Calu3 (cell line): ENCODE results near the gene FAM234A. TPM values are rescaled to one million over a fixed set of nuclear protein-coding genes. Genes with fewer than 3 reads are reported as not detected.

Experiments
- BruUV-seq: library from RNA; stranded (reverse); fragments of 400-500 nt; replicated peaks from 2 replicates; lab custom pipeline; 2021; lab: Mats Ljungman, UMichigan
- CTCF ChIA-PET: fragments of 300-600 bp; sonication (Branson Sonifier 250); formaldehyde crosslinking; loops from one replicate; lab custom pipeline; 2022; ENCODE audit warnings: antibody characterized with exemption; lab: Charles Lee
- DNase-seq: peaks from one replicate; pipeline ENCODE4 v3.0.0; 2022
- H3K27ac Mint-ChIP-seq: one replicate; pipeline ENCODE4 v1.8.0; 2022; ENCODE audit warnings: mixed read lengths; ENCODE audit not compliant: unreplicated experiment
- H3K27me3 Mint-ChIP-seq: one replicate; pipeline ENCODE4 v1.8.0; 2022; ENCODE audit warnings: mixed read lengths; ENCODE audit not compliant: unreplicated experiment
- H3K36me3 Mint-ChIP-seq: one replicate; pipeline ENCODE4 v1.8.0; 2022; ENCODE audit warnings: mild to moderate bottlenecking, moderate library complexity, mixed read lengths; ENCODE audit not compliant: insufficient read depth, unreplicated experiment
- H3K4me1 Mint-ChIP-seq: one replicate; pipeline ENCODE4 v1.8.0; 2022; ENCODE audit warnings: mild to moderate bottlenecking, low read depth, mixed read lengths; ENCODE audit not compliant: unreplicated experiment
- H3K4me3 Mint-ChIP-seq: one replicate; pipeline ENCODE4 v1.8.0; 2022; ENCODE audit warnings: mild to moderate bottlenecking, low read depth, moderate library complexity, mixed read lengths; ENCODE audit not compliant: unreplicated experiment
- H3K9me3 Mint-ChIP-seq: one replicate; pipeline ENCODE4 v1.8.0; 2022; ENCODE audit warnings: low read depth, mixed read lengths; ENCODE audit not compliant: unreplicated experiment
- CTCF ChIP-seq: fragments of 200-600 bp; IDR thresholded peaks from one replicate; pipeline ENCODE4 v1.8.0; 2022; ENCODE audit warnings: antibody characterized with exemption; ENCODE audit not compliant: unreplicated experiment
- intact Hi-C: fragments of 100-400 bp; cut with micrococcal nuclease; formaldehyde crosslinking; loops from one replicate; pipeline ENCODE4 v1.10.0; 2022; ENCODE audit not compliant: unreplicated experiment
- total RNA-seq: library from RNA; stranded (reverse); gene quantifications from 2 replicates; pipeline ENCODE4 v1.2.3, GENCODE V29; 2022

Gene FAM234A
- total RNA-seq, 1 experiment from 2014 or later, result 118 TPM

- TF ChIP-seq CTCF, result no peak
- peaks cover 6% of the 10 kb centered on the region for H3K36me3 Mint-ChIP-seq
- BruUV-seq, result no TSS peak
- intact Hi-C loops, result no loop called here
- peak overlapping the region; percentile 15 for H3K4me3 Mint-ChIP-seq
- H3K27ac Mint-ChIP-seq, result no peak overlapping the region
- H3K4me1 Mint-ChIP-seq, result peaks cover 12% of the 10 kb centered on the region
- H3K27me3 Mint-ChIP-seq, result peaks cover 31% of the 10 kb centered on the region
- CTCF ChIA-PET, result no interaction called here
- DNase-seq, result no peak
- H3K9me3 Mint-ChIP-seq, result no peaks in the 10 kb centered on the region
Measured at GRCh38 chr16:272633-273546, 38.3 kb downstream of the FAM234A start.

DNA sequence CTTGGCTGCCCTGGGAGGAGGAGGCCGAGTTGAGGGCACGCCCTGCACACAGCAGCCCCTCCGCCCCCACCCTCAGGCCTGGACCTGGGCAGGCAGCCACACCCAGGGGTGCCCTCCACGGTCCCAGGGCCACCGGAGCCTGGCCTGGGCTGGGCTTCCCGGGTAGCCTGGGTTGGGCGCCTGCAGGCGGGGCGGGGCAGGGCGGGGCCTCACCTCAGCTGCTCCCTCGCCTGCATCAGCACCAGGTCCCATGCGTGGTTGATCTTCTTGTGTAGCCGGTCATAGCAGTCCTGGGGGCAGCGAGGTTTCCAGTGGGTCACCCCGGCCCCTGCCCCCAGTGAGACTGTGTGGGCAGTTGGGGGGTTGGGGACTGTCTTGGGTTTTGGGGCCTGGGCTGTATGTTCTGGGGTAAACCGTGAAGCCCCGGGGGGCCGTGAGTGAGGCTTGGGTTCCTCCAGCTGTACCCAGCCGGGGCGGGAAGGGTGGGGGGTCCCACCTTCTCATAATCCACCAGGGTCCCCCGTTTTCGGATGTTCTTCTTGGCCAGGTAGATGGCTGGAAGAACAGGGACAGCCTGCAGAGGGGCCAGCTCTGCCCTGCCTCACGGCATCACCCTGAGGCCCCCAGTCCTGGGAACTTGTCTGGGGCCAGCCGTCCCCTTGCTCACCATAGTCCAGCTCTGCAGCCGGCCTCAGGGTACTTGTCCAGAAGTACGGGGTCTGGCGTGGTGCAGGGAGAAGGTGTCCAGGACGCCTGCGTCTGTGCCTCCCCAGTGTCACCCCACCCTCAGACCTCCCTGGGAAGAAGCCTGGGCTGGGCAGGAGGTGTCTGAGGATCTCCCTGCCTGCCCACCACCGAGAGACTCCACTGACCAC lies 39.2 kb downstream of the FAM234A start:
- intact Hi-C loops, result no loop called here
- Mint-ChIP-seq H3K4me1 (peaks cover 3% of the 10 kb centered on the region), H3K27ac (no peak overlapping the region), H3K27me3 (peaks cover 31% of the 10 kb centered on the region), H3K36me3 (no peaks in the 10 kb centered on the region), H3K9me3 (no peaks in the 10 kb centered on the region), H3K4me3 (no peak overlapping the region)
- TF ChIP-seq CTCF, result no peak
- peak; percentile 59 for DNase-seq
- no TSS peak for BruUV-seq
- CTCF ChIA-PET, result no interaction called here

DNA sequence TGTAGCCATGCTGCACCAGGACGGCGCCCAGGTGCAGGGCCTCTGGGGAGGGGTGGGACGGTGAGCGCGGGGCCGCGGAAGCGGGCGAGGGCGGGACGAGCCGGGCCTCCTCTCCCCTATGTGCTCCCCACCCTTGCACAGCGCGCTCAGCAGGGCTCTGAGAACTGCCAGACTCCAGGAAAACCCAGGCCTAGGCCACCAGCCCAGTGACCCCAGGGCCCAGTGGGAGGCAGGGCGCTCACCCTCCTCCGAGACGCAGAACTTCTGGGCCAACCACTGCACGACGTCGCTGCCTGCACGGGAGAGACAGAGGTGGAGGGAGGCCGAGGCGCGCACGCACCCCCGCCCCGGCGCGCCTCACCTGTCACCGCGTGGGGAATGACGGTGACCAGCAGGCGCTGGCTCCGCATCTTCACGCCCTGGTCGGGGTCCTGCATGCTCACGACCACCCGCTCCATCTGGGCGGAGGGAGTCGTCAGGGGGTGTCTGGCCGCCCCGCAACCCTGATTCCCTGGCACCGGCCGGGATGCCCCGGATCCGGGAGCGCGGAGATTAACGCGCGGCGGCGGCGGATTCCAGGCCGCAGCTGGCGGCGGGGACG lies 40.5 kb downstream of the FAM234A start:
- no peak for DNase-seq
- no TSS peak for BruUV-seq
- Mint-ChIP-seq H3K9me3 (no peaks in the 10 kb centered on the region), H3K4me1 (peaks cover 9% of the 10 kb centered on the region), H3K4me3 (peak overlapping the region; percentile 58), H3K27me3 (peaks cover 31% of the 10 kb centered on the region), H3K27ac (no peak overlapping the region), H3K36me3 (peaks cover 4% of the 10 kb centered on the region)
- intact Hi-C loops, result no loop called here
- no peak for TF ChIP-seq CTCF
- CTCF ChIA-PET, result no interaction called here

- CTCF ChIA-PET, result interaction anchor here (0.6 kb wide), 1 partner anchor 11 kb away, joined by 3 read pairs; no protein-coding TSS in a partner anchor
- Mint-ChIP-seq H3K27me3 (peaks cover 35% of the 10 kb centered on the region), H3K9me3 (no peaks in the 10 kb centered on the region), H3K36me3 (peaks cover 4% of the 10 kb centered on the region), H3K4me1 (peaks cover 9% of the 10 kb centered on the region), H3K27ac (no peak within 1 kb of the TSS), H3K4me3 (peak within 1 kb of the TSS; percentile 58)
- TF ChIP-seq CTCF, result no peak
- intact Hi-C loops, result no loop called here
- no TSS peak for BruUV-seq
- no peak for DNase-seq
Measured at GRCh38 chr16:275786-276232, 41.2 kb downstream of the FAM234A start, which contains the start of gene RGS11. TSS of gene RGS11 (minus strand) at chr16:275944. CDS start at chr16:275911, 33 bp downstream.
